ENCODE data around the gene RHOJ.

GRCh38 chr14:63182968-63183367 is 21.3 kb upstream of the RHOJ start:
- TF ChIP-seq CTCF (conservative IDR thresholded peaks at IDR 0.05; ENCODE audit: low read depth, low read length) (no peak), EZH2 (IDR thresholded peaks at IDR 0.05; ENCODE audit: borderline replicate concordance, low read depth, low read length, poor library complexity, severe bottlenecking) (no peak)
